NK-92 (cell line): ENCODE results near the gene LKAAEAR1.

ENCODE experiments used
- DNase-seq: peaks from one replicate; lab custom pipeline; 2025; ENCODE audit not compliant: unreplicated experiment; lab: John Stamatoyannopoulos, UW

LKAAEAR1 gene

GRCh38 chr20:64068386-64069208 lies 15.6 kb downstream of the LKAAEAR1 start:
- DNase-seq: no peak

DNA sequence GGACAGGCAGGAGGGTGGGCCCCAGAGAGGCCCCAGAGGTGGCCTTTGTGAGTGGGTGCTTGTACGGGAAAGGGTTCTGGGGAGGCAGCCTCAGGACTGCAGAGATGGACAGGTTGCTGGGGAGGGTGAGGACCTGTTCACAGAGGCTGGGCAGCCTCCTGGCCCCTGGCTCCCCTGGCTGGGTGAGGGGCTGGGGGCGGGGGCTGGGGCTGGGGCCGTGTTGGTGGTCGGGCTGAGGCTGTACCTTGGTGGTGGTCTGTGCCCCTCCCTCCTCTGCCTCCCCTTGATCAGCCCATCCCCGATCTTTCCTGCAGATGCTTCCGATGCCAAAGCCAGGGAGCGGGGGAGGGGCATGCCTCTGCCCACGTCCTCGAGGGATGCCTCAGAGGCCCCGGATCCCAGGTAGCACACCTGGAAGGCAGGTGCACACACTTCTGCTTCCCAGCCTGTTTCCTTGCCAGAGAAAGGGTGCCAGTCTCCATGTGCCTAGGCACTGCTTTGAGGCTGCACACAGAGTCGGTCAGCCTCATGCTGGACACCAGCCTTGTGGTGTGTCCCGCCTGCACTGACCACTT lies 16.4 kb downstream of the LKAAEAR1 start:
- DNase-seq: no peak

DNA sequence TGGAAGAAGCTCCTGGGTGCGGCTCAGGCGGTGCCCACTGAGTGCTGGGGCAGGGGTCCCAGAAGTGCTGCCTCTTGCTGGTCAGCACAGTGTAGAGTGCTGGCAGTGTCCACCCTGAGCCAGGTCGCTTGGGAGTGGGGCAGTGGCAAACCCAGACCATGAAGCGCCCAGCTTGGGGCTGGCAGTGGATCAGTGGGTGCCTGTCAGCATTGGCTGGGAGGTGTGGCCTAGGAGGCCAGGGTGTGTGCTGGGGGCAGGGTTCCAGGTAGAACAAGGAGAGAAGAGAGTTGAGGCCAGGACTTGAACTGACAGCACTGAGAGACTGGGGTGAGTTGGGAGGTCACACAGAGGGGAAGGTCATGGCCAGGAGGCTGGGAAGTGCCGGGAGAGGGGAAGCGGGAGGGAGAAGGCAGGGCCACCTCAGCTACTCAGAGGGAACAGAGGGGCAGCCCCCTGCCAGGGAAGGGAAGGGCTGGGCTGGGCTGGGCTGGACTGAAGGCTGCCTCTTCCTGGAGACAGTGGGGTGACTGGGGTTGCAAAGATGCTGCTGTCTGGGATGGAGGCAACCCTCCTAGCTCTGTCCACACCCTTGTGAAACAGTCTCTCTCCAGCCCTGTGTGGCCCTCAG lies 17.1 kb downstream of the LKAAEAR1 start:
- no peak for DNase-seq

DNA sequence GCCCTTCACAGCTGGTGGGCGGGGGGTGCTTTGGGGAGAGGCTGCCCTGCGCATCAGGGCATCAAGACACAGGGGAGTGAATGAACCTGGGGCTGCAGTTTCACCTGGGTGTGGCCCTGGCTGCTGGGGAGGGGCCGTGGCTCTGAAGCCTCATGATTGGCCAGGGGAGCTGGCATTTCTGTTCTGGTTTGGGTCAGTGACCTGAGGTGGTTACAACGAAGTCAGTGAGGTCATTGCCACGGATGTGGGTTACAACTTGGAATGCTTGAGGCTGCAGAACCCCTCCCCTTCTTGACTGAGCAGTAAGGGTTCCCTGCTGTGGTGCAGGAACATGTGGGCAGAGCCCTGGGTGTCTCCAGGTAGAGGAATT lies 18.2 kb downstream of the LKAAEAR1 start:
- DNase-seq: no peak

DNA sequence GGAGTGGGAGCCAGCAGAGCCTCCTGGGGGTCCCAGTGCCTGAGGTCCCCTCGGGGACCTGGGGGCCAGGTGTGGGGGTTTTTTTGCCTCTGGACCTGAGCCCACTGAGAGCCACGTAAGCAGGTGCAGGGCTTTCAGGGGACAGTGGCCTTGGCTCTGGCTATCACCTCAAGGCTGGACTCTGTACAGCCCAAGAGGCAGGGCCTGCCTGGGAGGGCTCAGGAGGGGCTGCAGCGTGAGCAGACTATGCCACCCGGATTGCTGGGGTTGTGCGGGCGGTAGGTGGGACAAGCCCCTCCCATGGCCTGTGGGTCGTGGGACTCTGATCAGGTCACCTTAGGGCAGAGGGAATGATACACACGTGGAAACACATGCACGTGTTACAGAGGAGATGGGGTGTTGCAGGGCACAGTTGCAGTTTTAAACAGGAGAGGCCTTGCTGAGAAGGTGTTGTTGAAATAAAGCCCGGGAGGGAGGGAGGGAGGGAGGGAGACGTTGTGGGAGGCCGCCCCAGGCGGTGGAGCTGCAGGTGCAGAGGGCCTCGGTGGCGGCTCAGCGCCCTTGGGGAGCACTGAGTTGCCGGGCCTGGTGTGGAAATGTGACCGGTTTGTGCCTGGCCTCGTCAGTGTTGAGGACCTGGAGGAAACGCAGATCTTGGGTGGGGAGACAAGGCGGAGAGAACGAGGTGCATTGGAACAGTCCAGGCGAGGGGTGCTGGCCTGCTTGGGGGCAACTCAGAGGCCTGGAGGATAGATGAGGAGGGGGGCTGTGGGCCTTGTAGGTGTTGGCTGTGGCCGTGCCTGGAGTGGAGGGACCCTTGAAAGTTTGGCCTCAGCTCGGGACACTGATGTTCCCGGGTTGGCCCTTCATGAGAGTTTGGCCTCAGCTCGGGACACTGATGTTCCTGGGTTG lies 18.9 kb downstream of the LKAAEAR1 start:
- no peak for DNase-seq

- no peak for DNase-seq
These were observed 20.0 kb downstream of the LKAAEAR1 start for GRCh38 chr20:64064145-64064698.

GRCh38 chr20:64063389-64064144 lies 20.6 kb downstream of the LKAAEAR1 start:
- no peak for DNase-seq

GRCh38 chr20:64062596-64063388 lies 21.4 kb downstream of the LKAAEAR1 start, which contains the start of gene TCEA2:
Gene TCEA2, plus strand, starts transcription at chr20:64063198. Its CDS starts 115 bp downstream, at chr20:64063313.
- peak; percentile 31 for DNase-seq

DNA sequence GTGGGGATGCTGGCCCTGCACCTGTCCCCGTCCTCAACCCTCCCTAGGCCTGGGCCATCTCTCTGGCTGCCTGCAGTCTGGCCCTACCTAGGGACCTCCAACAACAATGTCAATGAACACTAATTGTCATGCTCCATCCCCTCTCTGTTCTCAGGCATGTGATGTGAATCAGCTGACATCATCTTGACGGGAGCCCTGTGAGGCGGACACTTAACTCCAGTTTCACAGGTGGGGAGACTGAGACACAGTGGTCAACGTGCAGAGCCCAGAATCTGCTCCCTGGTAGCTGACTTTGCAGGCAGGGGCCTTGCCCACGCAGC lies 22.0 kb downstream of the LKAAEAR1 start:
- no peak for DNase-seq

GRCh38 chr20:64058536-64058935 lies 25.7 kb downstream of the LKAAEAR1 start:
- no peak for DNase-seq

DNA sequence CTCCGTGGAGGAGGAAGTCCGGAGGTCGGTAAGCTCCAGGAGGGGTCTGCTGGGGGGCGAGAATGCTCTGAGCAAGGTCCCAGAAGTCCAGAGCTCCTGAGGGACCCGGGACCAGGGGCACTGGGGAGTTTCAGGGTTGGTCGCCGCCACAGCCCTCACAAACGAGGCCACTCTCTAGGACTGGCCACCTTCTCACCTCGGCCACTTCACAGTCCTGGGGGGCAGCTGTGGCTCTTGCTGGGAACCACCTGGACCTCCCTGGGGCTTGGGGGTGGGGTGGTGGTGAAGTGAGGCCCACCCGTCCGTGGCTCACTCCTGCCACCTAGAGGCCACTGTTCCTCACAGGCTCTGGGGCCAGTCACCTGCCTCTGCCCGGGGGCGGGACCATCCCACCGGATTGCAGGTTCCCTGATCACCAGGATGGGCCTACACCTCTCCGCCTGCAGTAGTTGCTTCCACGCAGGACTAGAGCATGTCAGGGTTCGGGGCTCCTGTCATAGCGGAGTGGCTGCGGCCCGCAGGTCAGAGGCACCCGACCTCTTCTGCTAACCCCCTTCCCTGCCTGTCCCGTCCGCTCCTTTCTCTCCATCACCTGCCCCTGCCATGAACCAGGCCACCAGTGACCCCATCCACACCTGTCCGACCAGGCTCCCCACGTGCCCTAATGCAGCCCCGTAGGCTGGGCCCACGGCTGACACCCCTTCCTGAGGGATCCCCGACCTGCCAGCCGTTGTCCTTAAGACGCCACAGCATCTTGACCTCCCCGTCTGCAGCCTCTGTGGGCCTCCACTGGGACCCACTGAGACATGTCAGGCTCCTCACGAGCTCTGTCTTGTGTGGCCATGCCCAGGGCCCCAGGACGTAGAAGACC lies 26.3 kb downstream of the LKAAEAR1 start:
- DNase-seq: no peak

DNA sequence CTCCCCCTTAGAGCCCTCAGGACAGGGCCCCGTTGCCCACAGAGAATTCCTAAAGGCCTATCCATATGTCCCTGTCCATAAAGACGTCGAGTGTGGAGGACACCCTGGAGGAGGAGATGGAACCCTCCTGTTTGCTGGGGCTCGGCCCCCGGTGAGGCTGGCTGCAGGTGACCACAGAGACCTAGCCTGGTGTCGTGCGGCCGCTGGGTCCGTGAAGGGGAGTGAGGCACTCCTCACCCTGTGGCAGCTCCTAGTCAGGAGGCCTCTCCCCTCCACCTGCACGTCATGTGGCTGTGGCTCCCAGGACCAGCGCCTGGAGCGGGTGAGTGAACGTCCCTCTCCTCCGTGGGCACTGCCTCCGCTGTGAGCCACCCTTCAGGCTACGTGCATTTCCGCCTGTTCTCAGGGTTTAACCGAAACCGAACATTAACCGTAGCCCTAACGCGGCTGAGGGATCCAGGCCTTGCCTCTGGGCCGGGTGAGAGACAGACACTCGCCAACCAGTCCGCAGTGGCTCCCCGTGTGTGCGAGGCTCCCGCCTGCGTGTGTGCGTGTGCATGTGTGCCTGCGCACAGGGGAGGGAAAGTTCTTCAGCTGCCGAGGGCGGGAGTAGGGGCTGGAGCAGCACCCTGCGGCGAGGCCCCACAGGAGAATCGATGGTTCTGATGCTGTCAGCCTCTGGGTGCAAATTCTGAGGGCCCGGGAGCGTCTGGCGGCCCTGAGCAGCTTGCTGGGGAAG lies 27.1 kb downstream of the LKAAEAR1 start:
- DNase-seq: no peak

DNA sequence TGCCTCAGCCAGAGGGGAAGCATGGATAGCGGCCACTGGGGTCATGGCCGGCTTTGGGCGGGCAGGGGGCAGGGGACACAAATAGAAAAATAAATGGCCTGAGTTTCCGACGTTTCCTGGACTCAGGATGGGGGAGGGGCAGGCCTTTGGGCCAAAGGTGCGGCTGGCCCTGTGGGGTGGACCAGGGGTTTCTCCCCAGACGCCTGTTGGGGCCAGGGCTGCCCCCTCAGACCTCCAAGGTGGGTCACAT lies 27.6 kb downstream of the LKAAEAR1 start:
- DNase-seq: no peak

DNA sequence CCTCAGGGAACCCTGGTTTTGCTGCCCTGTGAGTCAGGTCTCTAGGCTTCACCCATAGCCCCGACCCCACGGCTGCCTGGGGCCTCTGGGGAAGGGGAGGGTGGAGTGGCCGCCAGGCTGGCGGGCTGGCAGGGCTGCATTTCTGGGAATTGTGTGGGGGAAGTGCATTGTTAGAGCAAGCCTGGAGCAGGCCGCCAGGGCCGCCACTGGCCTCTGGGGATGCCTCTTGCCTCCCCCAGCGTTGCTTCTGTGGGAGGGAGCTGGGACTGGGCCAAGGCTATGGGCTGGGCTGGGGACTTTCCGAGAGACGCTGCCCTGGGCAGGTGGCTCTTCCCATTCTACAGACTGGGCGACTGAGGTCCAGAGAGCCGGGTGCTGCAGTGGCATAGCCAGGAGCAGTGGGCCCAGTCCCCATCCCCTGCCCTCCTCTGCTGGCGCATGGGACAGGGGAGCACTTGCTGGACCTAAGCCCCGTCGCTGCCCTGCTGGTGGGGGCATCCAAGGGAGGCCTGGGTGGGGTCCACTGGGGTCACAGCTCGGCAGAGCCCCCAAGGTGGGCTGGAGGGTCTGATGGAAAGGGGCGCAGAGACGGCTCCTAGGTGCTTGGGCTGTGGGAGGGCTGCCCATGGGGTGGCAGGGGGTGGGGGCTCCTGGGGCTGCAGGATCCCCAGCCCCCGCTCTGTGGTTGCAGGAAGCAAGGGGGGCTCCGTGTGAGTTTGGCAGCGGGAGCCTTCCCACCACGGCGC lies 28.1 kb downstream of the LKAAEAR1 start:
- no peak for DNase-seq

DNA sequence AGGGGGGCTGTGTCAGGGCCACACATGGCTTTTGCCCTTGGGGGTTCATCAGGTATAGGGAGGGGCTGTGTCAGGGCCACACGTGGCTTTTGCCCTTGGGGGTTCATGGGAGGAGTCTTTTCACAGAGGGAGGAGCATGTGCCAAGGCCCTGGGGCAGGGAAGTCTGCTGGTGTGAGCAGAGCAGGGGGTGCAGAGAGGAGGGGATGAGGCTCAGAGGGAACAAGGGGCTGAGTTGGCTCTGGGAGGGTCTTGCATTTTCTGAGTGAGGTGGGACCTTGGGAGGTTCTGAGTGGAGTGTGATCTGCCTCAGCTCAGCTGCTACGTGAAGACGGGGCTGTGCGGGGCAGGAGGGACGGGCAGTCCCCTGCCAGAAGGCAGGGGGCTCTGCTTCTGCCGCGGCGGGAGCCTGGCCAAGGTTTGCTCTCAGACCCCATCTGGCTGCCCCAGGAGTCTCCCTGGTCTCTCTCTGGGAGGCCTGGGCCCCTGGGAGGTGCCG lies 28.8 kb downstream of the LKAAEAR1 start:
- no peak for DNase-seq

GRCh38 chr20:64053841-64054661 lies 30.1 kb downstream of the LKAAEAR1 start:
- no peak for DNase-seq
